ENCODE data around the gene WWOX. TPM values are rescaled to one million over a fixed set of nuclear protein-coding genes. Genes with fewer than 3 reads are reported as not detected.

WWOX gene
- total and polyA plus RNA-seq, 2 of the 13 experiments (the other 11 are each of a cell fraction or from before 2014, with no cell fraction given), result 9.1 to 37.4 TPM

DNA sequence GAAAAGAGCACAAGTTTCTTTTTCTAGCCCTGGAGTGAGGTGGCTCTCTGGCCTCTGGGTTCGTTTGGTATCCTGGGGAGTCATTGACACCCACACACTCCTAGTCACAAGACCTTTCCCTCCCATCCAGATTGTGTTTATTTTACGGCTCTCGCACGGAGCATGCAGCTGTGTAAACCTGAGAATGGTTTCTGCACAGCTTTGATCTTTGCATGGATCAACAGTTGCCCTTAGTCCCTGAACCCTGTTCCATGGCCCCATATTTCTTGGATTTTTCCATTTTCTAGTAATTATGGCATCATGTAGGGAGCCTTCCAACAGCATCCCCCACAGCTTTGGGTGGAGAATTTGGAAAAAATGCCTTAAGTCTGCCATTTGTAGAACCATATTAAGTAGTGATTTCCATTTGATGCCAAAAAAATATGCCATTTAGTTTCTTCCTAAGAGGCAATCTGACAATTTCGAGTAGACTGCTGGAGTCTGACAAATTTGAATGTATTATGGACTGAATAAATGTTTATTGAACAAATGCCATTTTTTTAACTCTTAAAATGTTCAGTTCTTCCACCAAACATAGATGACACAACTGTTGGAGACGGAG, 197.7 kb downstream of the WWOX start (continued):
- TF ChIP-seq PRPF4 (IDR thresholded peaks at IDR 0.05; ENCODE audit: low read depth, low read length, poor library complexity, severe bottlenecking) (no peak), SOX13 (IDR thresholded peaks at IDR 0.05) (peak; percentile 92), SOX13 (CRISPR knock-in tag; conservative IDR thresholded peaks at IDR 0.05 in 1 of 2, IDR thresholded peaks at IDR 0.05 in 1 of 2) (peak in 1 of 2 experiments; percentile 97; a peak in 2 of 4 replicates), ZNF296 (CRISPR knock-in tag; conservative IDR thresholded peaks at IDR 0.05) (no peak), GTF3A (CRISPR knock-in tag; conservative IDR thresholded peaks at IDR 0.05) (no peak), HDAC2 (CRISPR knock-in tag; IDR thresholded peaks at IDR 0.05) (peak; percentile 100), SAFB2 (CRISPR knock-in tag; IDR thresholded peaks at IDR 0.05; ENCODE audit: borderline replicate concordance, low read depth) (peak; percentile 73; the same call in 1 of the 2 replicates), ZNF407 (CRISPR knock-in tag; IDR thresholded peaks at IDR 0.05; ENCODE audit: not compliant biosample characterization) (no peak), DR1 (CRISPR knock-in tag; IDR thresholded peaks at IDR 0.05) (peak; percentile 32; the same call in 1 of the 2 replicates), CREB3 (CRISPR knock-in tag; IDR thresholded peaks at IDR 0.05) (0 out of 2 replicates have a peak, but pooled peaks have one; percentile 61), TBX3 (IDR thresholded peaks at IDR 0.05; ENCODE audit: borderline replicate concordance) (peak; percentile 98), GATAD1 (CRISPR knock-in tag; IDR thresholded peaks at IDR 0.05) (peak; percentile 72), RBAK (CRISPR knock-in tag; IDR thresholded peaks at IDR 0.05) (peak; percentile 65; the same call in 1 of the 2 replicates)
- TF ChIP-seq, protein P1, sequence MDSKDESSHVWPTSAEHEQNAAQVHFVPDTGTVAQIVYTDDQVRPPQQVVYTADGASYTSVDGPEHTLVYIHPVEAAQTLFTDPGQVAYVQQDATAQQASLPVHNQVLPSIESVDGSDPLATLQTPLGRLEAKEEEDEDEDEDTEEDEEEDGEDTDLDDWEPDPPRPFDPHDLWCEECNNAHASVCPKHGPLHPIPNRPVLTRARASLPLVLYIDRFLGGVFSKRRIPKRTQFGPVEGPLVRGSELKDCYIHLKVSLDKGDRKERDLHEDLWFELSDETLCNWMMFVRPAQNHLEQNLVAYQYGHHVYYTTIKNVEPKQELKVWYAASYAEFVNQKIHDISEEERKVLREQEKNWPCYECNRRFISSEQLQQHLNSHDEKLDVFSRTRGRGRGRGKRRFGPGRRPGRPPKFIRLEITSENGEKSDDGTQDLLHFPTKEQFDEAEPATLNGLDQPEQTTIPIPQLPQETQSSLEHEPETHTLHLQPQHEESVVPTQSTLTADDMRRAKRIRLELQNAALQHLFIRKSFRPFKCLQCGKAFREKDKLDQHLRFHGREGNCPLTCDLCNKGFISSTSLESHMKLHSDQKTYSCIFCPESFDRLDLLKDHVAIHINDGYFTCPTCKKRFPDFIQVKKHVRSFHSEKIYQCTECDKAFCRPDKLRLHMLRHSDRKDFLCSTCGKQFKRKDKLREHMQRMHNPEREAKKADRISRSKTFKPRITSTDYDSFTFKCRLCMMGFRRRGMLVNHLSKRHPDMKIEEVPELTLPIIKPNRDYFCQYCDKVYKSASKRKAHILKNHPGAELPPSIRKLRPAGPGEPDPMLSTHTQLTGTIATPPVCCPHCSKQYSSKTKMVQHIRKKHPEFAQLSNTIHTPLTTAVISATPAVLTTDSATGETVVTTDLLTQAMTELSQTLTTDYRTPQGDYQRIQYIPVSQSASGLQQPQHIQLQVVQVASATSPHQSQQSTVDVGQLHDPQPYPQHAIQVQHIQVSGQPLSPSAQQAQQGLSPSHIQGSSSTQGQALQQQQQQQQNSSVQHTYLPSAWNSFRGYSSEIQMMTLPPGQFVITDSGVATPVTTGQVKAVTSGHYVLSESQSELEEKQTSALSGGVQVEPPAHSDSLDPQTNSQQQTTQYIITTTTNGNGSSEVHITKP (CRISPR knock-in tag; IDR thresholded peaks at IDR 0.05; ENCODE audit: low read depth), result peak; percentile 93
